Adrenal gland (tissue), 5 donors: ENCODE results near the gene MED12.
A peak's percentile ranks its signal among the peaks of the same experiment; 100 is the strongest.

ENCODE experiments used
- POLR2A ChIP-seq, 2 donors: fragments of 450-650 bp; IDR thresholded peaks; one replicate each; pipeline ENCODE4 v1.6.1; 2017; ENCODE audit warnings: antibody characterized with exemption in 2 of 2, mild to moderate bottlenecking in 2 of 2, moderate library complexity in 1 of 2
- TF ChIP-seq, protein P1 (sequence below), 6 experiments: fragments of 450-650 bp in 4 of 6; fragments of 200-600 bp in 2 of 6; sonication (generic) in 1 of 6; IDR thresholded peaks; 1 replicate in 5 of 6; 2 replicates in 1 of 6; pipeline versions ENCODE4 v1.5.1 to v1.8.0; 2016 to 2021; ENCODE audit warnings: antibody characterized with exemption in 6 of 6, mild to moderate bottlenecking in 2 of 6, moderate library complexity in 1 of 6
- donor health status: DM: no; HTN: no; CAD: no.

DNA sequence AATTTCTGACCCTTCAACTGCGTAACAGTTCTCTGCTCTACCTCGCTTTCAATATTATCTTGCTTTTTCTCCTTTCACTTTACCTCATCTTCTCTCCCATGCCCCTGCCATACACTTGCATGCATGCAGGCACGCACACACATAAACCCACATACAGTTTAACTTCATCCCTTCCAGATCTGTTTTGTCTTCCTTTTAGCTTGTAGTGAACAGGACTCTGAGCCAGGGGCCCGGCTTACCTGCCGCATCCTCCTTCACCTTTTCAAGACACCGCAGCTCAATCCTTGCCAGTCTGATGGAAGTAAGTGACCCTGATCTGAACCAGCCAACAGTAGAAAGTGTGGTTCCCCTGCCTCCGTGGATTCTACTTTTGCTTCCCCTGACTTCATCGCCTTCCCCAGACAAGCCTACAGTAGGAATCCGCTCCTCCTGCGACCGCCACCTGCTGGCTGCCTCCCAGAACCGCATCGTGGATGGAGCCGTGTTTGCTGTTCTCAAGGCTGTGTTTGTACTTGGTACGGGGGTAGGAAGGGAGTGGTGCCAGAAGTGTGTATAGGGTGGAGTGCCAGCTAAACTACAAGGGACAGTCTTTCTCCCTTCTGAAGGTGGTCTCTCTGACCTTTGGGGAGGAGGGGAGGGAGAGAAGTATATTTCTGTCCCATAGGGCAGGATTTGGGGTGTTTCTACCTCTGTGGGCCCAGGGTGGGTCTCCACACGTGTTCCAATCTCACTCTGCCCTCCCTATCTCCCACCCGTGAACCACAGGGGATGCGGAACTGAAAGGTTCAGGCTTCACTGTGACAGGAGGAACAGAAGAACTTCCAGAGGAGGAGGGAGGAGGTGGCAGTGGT lies 10.7 kb downstream of the MED12 start:
- TF ChIP-seq, protein P1, sequence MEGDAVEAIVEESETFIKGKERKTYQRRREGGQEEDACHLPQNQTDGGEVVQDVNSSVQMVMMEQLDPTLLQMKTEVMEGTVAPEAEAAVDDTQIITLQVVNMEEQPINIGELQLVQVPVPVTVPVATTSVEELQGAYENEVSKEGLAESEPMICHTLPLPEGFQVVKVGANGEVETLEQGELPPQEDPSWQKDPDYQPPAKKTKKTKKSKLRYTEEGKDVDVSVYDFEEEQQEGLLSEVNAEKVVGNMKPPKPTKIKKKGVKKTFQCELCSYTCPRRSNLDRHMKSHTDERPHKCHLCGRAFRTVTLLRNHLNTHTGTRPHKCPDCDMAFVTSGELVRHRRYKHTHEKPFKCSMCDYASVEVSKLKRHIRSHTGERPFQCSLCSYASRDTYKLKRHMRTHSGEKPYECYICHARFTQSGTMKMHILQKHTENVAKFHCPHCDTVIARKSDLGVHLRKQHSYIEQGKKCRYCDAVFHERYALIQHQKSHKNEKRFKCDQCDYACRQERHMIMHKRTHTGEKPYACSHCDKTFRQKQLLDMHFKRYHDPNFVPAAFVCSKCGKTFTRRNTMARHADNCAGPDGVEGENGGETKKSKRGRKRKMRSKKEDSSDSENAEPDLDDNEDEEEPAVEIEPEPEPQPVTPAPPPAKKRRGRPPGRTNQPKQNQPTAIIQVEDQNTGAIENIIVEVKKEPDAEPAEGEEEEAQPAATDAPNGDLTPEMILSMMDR (IDR thresholded peaks at IDR 0.05) = peak; percentile 55 to 82 (median 70)
- TF ChIP-seq POLR2A (IDR thresholded peaks at IDR 0.05) = no peak
